GM19043 (cell line): ENCODE data around the gene MYH9.

Experiments
- ATAC-seq: cut with Tn5 transposase; IDR thresholded peaks from one replicate; pipeline ENCODE4 v1.9.1; 2021; ENCODE audit warnings: low read depth; ENCODE audit not compliant: unreplicated experiment

The MYH9 gene

DNA sequence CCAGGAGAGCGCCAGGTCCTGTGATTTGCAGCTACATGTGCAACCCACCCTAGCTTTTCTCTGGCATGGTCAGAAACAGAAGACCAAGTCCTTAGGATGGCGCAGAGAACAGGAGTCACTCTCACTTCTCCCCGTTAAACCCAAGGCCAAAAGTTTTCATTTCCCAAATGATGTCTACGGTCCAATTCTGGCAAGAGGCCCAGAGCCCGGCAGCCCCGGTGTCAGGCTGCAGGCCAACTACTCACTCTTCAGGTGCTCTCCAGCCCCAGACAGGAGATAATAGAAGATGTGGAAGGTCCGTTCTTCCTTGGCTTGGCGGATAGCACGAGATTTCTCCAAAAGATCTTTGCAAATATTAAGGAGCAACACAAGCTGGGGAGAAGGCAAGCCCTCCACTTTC lies 67.2 kb downstream of the MYH9 start:
- no peak for ATAC-seq

DNA sequence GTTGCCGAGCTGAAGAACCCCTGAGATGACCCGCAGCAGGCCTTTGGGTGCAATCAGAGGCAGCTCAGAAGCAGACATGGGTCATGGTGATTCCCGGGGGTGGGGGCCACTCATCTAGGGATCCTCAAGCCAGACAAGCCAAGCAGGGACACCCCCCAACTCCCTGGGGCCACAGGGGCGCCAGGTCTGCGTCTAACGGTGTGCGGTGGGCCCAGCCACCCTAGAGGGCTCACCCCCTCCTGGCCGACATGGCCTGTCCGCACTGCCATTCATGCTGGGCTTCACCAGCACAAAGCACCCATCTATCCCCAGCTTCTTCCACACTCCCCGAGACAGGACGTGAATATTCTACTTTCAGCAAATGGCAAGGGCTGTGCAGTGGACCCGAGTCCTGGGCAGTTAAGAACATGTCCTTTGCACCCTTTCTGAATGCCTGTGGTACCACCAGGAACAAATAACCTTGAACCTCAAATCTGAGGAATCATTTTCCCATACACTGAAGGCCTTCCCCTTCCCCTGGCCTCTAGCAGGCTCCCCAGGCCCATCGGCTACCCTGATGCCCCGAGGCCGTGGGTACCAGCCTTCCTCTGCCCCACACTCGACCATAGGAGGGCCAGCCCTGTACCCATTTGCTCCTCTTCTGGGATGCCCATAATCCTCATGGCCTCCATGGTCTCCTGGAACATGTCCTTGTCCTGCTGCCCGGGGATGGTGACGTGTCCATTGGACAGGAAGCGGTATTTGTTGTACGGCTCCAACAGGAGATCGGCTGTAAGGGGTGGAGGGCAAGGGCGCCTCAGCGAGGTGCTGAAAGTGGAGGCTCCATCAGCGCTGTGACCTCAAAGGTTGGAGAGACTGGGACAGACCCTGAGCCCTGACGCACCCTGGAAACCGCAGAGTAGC lies 67.9 kb downstream of the MYH9 start:
- no peak for ATAC-seq

GRCh38 chr22:36318442-36318841 lies 69.3 kb downstream of the MYH9 start:
- ATAC-seq, result no peak

GRCh38 chr22:36317658-36318271 lies 70.0 kb downstream of the MYH9 start:
- ATAC-seq, result no peak

GRCh38 chr22:36316419-36316818 lies 71.3 kb downstream of the MYH9 start:
- no peak for ATAC-seq

GRCh38 chr22:36315325-36315724 lies 72.4 kb downstream of the MYH9 start:
- no peak for ATAC-seq

- no peak for ATAC-seq
Observed at GRCh38 chr22:36311386-36312085, 76.2 kb downstream of the MYH9 start.

GRCh38 chr22:36308880-36309279 lies 78.9 kb downstream of the MYH9 start:
- ATAC-seq, result no peak

DNA sequence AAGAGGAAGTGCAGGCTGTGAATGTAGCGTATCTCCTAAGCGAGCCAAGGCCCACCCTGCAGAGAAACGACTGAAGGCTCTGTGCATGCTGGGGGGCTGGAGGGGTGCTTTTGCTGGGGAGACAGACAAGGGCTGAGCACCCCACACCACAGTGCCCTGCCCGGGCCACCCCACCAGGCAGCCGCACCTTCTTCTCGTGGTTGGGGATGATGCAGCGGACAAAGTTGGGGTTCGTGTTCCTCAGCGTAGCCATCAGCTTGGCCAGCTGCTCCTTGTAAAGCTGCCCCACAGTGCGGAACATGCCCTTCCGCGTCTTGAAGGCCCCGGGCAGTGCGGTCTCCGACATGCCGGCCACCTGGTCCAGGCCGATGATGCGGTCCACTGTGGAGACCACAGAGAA lies 81.5 kb downstream of the MYH9 start:
- ATAC-seq, result no peak

DNA sequence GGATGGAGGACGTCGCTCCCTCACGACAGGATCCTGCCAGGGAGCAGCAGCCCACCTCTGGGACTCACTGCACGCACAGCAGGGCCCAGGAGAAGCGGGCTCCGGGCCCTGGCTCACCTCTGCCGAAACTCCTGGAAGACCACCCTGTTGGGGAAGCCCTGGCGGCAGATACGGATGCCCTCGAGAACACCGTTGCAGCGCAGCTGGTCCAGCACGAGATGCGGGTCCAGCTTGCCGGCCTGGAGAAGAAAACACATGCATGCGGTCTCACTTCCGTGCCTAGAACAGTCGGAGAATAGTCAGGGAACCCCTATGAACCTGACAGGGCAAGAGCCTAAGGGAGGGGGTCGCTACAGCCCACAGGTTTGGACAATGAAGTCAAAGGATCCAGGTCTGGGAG lies 82.0 kb downstream of the MYH9 start:
- no peak for ATAC-seq

- ATAC-seq, result no peak
Observed at GRCh38 chr22:36304429-36304828, 83.3 kb downstream of the MYH9 start.

GRCh38 chr22:36303874-36304273 lies 83.9 kb downstream of the MYH9 start:
- no peak for ATAC-seq

- ATAC-seq, result no peak
Observed at GRCh38 chr22:36303115-36303467, 84.7 kb downstream of the MYH9 start.

- no peak for ATAC-seq
Observed at GRCh38 chr22:36302439-36303114, 85.2 kb downstream of the MYH9 start.

GRCh38 chr22:36301851-36302250 lies 85.9 kb downstream of the MYH9 start:
- no peak for ATAC-seq

GRCh38 chr22:36301384-36301828 lies 86.4 kb downstream of the MYH9 start:
- no peak for ATAC-seq

DNA sequence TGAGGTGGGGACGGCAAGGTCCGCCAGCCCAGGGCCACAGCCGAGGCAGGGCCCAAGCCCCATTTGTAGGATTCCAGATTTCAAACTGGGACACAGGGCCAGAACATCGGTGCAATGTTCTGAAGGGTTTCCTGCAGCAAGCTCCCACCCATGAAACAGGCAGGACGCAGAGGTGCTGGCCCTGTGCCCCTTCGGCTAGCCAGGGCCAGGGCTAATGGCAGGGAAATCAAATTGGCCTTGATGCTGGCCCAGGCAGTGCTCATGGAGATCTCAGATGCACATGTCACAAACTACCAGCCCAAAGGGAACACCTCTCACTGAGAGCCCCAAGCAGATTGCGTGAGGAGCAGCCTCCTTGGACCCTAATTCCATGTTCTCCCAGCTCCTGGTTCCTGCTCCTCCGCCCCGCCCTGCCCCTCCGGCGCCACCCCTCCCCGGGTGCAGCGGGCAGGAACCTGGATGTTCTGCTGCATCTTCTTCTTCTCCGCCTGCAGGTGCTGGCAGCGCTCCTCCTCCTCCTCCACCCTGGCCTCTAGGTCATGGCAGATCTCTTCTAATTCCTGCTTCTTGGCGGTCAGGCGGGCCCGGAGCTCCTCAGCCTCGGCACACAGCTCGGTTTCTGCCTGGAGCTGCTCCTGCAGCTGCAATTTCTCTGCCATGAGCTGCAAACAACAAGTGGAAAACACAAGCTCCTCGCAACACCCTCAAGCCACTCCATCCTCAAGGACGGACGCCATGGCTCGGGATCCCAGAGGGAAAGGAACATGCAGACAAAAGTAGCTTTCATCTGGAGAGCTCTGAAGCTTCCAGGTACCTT lies 87.2 kb downstream of the MYH9 start:
- no peak for ATAC-seq

GRCh38 chr22:36299911-36300310 lies 87.9 kb downstream of the MYH9 start:
- ATAC-seq, result no peak

- ATAC-seq, result no peak
Observed at GRCh38 chr22:36299295-36299694, 88.5 kb downstream of the MYH9 start.

GRCh38 chr22:36298601-36299000 lies 89.2 kb downstream of the MYH9 start:
- ATAC-seq, result no peak
